HG03439 (cell line): Measurements from ENCODE around the gene NINL.
"Not testable (repeated sequence)": the region's sequence is repeated elsewhere in the genome, so short reads cannot be mapped to it uniquely, and the experiment has no call there.

Experiments used
- ATAC-seq: cut with Tn5 transposase; IDR thresholded peaks from one replicate; pipeline ENCODE4 v1.9.1; 2021; ENCODE audit warnings: mild to moderate bottlenecking, moderate library complexity; ENCODE audit not compliant: unreplicated experiment

Gene NINL

GRCh38 chr20:25504366-25505135 is 80.8 kb downstream of the NINL start:
- no peak for ATAC-seq

GRCh38 chr20:25503936-25504335 is 81.4 kb downstream of the NINL start:
- ATAC-seq: no peak

- ATAC-seq: not testable (repeated sequence)
Observed at GRCh38 chr20:25503051-25503639, 82.2 kb downstream of the NINL start.

- ATAC-seq: no peak
Observed at GRCh38 chr20:25500880-25501351, 84.4 kb downstream of the NINL start.

- no peak for ATAC-seq
Observed at GRCh38 chr20:25499855-25500434, 85.4 kb downstream of the NINL start.

GRCh38 chr20:25499031-25499430 is 86.3 kb downstream of the NINL start:
- ATAC-seq: no peak

- no peak for ATAC-seq
Observed at GRCh38 chr20:25498280-25498606, 87.1 kb downstream of the NINL start.

- ATAC-seq: no peak
Observed at GRCh38 chr20:25497586-25498279, 87.6 kb downstream of the NINL start.

- ATAC-seq: no peak
Observed at GRCh38 chr20:25496968-25497401, 88.3 kb downstream of the NINL start.

GRCh38 chr20:25496165-25496967 is 89.0 kb downstream of the NINL start:
- no peak for ATAC-seq

- no peak for ATAC-seq
Observed at GRCh38 chr20:25495189-25495824, 90.0 kb downstream of the NINL start.

- ATAC-seq: no peak
Observed at GRCh38 chr20:25494506-25495188, 90.7 kb downstream of the NINL start.

- no peak for ATAC-seq
Observed at GRCh38 chr20:25493748-25494505, 91.4 kb downstream of the NINL start.

GRCh38 chr20:25493137-25493536 is 92.2 kb downstream of the NINL start:
- ATAC-seq: no peak

- ATAC-seq: no peak
Observed at GRCh38 chr20:25491446-25492038, 93.8 kb downstream of the NINL start.

- ATAC-seq: no peak
Observed at GRCh38 chr20:25490656-25491445, 94.5 kb downstream of the NINL start.

GRCh38 chr20:25489221-25489871 is 96.0 kb downstream of the NINL start:
- no peak for ATAC-seq
